NCI-H1436 (cell line): Measurements from ENCODE around the gene SKIL.

Experiments
- DNase-seq: peaks from one replicate; lab custom pipeline; 2025; lab: John Stamatoyannopoulos, UW

The SKIL gene

DNA sequence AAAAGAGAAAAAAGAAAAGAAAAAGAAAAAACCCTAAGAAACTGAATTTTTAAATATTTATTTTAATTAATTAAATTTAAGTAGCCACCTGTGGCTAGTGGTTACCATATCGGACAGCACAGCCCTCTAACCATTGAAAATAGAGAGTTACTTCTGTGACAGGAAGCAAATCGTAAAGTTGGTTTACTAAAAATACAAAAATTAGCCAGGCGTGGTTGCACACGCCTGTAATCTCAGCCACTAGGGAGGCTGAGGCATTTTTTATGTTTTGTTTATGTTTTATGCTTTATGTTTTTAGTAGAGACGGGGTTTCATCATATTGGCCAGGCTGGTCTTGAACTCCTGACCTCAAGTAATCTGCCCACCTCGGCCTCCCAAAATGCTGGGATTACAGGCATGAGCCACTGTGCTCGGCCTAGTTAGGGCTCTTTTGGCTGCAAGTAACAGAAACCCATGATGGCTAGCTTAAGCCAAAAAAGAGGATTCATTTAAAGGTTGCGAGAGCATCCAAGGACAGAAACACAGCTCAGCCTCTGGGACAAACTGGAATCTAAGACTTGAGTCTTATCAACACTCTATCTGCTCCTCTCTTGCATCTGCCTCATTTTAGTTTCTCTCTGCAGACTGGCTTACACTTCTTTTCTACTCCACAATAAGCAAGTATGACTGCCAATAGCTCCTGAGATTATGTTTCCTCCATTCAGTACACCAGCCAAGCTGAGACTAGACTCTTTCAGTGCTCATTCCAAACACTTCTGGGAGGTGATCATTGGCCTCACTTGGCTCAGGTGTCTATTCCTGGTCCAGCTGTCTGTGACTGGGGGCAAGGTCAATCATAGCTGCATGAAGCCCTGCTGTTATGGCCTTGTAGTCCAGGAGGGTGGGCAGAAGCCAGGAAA is 6.8 kb upstream of the SKIL start:
- DNase-seq, result no peak

DNA sequence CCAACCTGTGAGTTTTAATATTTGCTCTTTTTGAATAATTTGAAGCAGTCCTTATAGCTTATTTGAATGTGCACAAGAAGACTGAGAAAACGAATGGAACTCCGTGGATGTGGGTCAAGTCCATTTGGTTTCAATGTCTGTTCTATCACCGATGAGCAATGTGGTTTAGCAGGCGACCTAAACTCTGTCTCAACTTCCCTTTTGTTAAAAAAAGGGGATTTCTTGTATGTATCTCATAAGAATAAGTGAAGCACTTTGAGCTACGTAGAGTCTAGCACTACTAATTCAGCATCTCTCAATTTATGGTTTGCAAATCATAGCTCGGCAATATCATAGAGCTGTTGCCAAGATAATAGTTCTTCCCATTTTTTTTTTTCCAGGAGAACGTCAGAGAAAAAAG is 4.6 kb upstream of the SKIL start:
- DNase-seq, result no peak

DNA sequence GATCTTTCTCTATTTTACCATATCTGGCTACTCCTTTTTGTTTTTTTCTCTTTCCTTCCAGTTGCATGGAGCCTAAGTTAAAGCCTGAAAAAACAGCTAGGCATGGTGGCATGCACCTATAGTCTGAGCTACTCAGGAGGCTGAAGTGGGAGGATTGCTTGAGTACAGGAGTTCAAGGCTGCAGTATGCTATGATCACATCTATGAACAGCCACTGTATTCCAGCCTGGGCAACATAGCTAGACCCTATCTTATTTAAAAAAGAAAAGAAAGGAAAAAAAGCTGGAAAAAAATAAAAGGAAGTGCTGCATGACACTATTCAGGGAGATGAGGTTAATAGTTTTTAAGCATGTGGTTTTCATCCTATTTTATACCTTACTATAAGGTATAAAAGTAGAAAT is 4.0 kb upstream of the SKIL start:
- no peak for DNase-seq

DNA sequence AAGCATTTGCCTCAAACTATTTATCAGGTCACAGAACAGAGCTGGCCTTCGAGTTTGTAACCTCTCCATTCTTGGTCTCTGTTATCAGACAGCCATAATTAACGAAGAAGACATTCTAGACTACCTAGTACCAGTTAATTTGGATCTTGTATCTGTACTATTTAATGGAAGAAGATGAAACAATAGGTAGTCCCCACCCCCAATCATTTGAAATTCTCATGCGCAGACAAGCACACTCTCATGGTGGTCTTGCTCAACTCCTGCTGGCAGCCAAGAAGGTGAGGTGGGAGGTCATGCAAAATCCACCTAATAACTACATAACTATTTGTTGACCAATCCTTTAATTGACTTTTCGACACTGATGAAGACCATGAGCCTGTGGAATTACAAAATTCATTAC is 2.8 kb upstream of the SKIL start:
- DNase-seq, result no peak

DNA sequence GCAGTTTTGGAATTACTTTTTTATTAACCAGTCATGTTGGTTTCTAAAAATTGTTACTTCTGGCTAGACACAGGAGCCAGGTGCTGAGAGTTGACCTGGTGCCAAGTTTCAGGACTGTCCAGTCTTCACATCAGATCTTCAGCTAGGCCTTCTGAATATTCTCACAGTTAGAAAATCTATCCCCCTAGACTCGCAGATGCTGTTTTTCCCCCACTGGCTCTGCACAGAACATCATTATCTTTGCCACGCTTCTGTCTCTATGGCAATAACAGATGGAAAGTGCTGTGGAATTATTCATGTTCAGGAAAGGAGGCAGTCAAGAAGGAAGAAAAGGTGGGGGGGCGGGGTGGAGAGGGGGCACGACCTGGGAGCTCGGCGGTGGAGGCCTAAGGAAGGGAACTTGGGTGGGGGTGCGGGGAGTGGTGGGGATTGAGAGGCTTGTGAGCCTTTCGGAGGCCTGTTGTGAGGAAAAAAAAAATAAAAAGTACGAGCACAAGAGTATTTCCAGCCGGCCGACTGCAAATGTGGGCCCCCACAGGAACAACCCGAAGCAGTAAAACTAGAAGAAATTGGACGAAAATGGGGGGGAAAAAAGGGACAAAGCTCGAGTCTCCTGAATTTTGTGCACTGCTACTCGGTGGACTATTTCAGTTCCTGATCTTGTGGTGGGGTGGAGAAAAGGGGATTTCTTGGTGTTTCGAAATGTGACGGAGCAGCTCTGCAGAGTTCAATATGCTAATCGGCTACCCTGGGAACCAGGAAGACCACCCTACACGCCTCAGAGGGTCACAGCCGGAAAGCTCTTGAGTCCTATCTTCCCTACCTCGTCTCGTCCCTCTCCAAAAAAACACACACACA is 1.5 kb upstream of the SKIL start:
- no peak for DNase-seq

DNA sequence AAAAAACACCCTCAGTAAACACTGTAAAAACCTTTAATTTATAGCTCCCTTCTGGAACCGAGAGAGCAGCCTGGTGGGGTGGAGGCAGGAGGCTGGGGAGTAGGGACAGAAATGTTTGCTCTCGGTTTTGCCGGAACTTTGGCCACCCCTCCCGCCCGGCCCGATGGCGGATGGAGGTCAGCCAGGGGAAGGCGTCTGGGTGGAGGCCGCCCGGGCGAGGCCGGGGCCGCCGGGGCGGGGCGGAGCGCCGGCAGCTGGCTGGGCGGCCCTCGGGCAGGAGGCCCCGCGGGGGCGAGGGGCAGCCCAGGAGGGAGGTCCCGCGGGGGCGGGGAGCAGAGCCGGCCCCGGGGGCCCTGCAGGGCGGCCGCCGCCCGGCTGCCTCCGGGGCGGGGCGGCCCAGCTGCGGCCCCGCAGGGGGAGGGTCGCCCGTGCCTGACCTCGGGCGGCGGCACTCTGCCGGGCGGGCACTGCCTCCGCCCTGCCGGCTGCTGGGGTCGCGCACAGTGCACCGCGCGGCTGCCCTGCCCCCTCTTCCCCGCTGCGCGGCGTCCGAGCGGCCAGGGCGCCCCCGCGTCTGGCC is 829 bp upstream of the SKIL start:
- peak; percentile 82 for DNase-seq

DNA sequence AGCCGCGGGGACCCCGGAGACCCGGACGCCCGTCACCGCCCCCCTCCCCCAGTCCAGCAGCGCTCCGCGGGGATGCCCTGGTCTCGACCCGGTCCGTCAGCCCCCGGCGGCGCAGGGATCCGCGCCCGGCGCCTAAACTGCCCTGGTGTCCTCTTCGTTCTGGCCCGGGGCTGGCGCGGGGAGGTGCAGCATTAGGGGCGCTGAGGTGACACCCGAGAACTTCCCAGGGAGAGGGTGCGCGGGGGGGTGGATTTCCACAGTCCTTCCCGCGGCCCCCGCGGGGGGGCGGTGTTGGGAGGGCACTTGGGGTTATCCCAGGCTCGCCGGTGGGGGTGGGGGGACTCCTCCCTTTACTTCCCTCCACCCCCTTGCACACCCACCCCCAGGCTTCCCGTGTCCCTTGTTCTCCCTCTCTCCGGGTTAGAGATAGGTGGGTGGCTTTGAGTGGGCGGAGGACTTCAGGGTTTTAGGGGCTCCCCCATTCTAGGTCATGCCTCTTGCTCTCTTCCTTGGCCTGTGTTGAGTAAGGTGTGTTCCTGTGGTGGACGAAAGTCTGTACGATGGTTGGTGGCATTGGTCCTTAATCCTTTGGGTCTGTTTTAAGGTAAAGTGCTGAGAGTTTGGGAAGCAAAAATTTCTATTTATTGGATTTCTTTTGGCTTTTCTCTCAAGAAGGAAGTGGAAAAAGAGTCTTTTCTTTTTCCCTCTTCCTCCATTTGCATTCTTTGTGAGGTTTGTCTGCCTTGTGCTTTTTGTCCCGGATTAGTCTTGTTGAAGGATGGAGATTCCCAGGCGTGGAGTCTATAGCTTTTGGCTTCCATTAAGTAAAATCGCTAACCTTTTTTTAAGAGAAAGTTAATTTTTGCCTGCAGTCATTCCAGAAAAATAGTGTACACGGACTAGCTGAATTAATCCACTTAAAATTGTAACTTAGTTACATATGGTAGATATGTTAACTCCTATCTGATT is 811 bp downstream of the SKIL start:
- DNase-seq, result peak; percentile 73

DNA sequence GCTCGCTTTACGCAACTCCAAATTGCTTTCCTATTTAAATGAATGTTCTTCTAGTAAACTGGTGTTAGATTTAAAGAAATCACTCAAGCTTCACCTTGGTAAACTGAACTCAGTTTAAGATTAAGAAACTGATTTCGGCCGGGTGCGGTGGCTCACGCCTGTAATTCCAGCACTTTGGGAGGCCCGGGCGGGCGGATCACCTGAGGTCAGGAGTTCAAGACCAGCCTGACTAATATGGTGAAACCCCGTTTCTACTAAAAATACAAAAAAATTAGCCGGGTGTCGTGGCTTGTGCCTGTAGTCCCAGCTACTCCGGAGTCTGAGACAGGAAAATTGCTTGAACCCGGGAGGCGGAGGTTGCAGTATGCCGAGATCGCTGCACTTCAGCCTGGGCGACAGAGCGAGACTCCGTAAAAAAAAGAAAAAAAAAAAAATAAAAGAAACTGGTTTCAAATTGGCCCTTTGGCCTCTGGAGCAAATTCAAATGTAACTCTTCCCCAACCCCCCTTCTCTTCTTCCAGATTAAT is 1.7 kb downstream of the SKIL start:
- no peak for DNase-seq

DNA sequence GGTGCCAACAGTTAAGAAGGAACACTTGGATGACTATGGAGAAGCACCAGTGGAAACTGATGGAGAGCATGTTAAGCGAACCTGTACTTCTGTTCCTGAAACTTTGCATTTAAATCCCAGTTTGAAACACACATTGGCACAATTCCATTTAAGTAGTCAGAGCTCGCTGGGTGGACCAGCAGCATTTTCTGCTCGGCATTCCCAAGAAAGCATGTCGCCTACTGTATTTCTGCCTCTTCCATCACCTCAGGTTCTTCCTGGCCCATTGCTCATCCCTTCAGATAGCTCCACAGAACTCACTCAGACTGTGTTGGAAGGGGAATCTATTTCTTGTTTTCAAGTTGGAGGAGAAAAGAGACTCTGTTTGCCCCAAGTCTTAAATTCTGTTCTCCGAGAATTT is 3.0 kb downstream of the SKIL start:
- DNase-seq, result no peak

DNA sequence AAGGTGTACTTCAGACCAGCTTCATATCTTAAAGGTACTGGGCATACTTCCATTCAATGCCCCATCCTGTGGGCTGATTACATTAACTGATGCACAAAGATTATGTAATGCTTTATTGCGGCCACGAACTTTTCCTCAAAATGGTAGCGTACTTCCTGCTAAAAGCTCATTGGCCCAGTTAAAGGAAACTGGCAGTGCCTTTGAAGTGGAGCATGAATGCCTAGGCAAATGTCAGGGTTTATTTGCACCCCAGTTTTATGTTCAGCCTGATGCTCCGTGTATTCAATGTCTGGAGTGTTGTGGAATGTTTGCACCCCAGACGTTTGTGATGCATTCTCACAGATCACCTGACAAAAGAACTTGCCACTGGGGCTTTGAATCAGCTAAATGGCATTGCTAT is 3.4 kb downstream of the SKIL start:
- DNase-seq, result no peak

DNA sequence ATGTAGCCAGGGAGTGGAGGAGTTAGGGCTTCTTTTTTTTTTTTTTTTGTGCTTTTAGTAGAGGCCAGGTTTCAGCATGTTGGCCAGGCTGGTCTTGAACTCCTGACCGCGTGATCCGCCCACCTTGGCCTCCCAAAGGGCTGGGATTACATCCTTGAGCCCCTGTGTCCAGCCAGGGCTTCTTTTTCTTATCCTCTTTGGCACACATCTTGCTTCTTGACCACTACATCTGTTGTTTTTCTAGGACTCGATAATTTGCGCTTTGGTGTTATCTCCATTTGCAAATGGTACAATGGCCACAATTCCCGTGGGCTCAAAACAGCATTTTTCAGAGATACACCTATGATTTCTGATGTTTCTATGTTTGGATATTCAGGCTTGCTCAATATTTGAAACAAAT is 4.2 kb downstream of the SKIL start:
- no peak for DNase-seq

DNA sequence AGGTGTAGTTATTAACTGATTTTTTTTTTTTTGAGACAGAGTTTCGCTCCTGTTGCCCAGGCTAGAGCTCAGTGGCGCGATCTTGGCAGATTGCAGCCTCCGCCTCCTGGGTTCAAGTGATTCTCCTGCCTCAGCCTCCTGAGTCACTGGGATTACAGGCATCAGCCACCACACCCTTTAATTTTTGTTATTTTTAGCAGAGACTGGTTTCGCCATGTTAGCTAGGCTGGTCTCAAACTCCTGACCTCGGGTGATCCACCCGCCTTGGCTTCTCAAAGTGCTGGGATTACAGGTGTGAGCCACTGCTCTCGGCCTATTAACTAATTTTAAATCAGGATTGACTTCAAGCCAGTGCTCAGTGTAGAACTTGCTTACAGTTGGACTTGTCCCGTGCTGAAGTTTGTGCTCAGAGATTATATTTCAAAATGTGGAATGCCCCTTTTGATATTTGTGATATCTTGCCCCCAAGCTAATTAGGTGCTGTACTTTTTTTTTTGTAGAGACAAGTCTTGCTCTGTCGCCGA is 6.0 kb downstream of the SKIL start:
- no peak for DNase-seq

DNA sequence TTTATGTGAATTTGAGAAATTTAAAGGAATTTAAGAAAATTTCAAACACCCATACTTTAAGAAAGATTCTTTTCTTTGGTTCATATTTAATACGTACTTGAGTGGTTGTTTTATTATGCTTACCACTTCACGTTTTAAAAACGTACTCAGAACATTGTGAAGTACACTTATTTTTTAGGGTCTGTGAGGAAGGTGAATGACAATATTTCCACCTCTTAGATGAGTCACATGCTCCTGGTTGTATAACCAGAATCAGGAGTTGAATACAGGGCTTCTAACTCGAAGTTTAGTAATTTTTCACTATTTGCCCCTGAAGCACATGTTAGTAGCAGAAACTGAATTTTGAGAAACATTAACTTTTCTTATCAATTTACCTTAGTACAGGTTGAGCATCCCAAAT is 7.5 kb downstream of the SKIL start:
- no peak for DNase-seq

DNA sequence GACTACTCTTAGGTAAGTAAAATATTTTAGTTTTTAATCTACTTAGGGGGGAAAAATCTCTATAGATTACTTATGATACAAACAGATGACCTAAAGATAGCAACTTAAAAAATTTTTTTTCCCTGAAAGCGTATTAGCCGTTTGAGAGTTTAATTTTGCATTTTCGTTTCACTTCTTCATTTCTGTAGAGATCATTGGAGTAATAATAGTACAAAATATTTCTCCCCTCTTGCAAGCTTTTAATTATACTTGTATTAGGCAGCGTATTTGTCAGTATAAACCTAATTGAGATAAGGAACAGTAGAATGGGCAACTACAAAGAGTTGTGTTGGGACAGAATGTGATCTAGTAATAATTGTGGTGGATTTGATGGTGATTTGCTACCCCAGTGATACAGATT is 10.3 kb downstream of the SKIL start:
- no peak for DNase-seq

DNA sequence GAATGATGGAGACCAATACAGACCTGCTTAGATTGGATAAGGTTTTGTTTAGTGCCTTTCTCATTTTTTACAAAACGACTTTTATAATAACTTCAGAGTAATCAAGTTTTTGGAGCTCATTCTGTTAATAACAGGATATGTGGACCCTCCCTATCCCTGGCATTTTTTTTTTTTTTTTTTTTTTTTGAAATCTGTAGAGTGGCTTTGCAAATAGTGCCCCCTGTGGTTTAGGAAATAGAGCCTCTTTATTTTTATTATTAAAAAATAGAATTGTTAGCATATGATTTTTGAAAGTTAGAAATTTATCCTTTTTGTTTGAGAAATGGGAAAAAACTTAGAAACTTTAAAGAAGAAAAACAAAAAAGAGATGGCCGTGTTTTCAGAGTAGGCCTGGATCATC is 11.4 kb downstream of the SKIL start:
- no peak for DNase-seq

DNA sequence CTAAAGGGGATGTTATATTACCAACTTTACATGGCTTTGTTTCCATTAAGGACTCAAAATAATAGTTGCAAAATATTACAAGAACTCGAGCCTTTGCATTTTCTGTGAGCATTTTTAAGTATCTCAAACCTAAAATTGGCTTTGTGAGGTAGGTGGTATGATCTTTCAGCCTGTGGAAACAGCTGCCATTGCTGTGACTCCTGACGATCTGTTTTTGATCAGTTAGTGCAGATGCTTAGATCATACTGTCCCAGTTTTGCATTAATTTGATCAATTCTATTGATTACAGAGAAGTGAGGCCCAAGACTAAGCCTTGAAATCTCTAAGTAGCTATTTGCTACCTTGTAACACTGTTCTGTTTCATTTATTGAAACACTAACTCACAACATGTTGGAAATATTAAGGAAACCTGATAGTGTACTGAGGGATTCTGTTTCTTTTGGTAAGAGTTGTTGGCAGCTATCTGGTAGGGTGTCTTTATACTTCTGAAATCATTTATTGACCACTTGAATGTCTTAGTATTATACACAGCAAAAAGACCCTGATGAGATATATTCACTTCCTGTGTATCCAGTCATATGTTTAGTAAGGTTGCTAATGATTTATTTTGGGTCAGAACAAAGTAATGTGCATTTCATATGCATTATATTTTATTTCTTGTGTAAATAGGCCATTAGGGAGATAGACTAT is 14.8 kb downstream of the SKIL start:
- DNase-seq, result no peak

DNA sequence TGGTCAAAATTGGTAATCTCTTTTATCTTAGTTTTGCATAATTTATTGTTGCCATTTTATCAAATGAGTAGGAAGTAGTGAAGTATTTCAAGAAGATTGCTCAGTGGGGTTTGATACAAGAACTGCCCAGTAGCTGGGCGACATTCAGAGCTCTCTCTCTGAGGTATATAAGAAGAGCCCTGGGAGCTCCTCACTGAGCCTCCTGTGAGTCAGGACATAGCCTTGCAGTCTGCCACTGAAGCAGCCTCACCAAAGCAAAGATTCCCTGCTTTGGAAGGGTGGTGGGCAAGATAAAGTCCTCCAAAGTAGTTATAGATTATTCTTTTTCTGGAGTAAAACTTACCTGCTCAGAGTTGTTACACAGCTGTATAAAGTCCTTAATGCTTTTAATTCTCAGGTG is 26.1 kb downstream of the SKIL start:
- DNase-seq, result no peak

DNA sequence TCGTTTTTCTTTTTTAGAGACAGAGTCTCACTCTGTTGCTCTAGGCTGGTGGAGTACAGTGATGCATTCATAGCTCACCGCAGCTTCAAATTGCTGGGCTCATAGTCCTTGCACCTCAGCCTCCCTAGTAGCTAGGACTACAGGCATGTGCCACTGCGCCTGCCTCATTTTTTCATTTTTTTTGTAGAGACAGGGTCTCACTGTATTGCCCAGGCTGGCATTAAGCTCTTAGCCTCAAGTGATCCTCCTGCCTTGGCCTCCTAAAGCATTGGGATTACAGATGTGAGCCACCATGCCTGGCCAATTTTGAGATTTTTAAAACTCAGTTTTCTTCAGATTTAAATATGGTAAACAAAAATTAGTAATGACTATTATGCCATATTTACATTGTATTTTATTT is 29.0 kb downstream of the SKIL start:
- no peak for DNase-seq

DNA sequence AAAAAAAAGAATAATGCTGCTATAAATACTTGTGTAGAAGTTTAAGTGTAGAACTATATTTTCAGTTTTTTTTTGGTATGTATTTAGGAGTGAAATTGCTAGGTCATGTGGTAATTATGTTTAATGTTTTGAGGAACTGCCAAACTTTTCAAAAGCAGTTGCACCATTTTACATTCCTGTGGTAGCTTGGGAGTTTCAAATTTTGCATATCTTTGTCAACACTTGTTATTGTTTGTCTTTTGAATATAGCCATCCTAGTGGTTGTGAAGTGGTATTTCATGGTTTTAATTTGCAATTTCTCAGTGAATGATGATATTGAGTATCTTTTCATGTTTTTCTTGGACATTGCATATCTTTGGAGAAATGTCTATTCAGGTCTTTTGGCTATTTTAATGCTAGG is 30.4 kb downstream of the SKIL start:
- DNase-seq, result no peak

DNA sequence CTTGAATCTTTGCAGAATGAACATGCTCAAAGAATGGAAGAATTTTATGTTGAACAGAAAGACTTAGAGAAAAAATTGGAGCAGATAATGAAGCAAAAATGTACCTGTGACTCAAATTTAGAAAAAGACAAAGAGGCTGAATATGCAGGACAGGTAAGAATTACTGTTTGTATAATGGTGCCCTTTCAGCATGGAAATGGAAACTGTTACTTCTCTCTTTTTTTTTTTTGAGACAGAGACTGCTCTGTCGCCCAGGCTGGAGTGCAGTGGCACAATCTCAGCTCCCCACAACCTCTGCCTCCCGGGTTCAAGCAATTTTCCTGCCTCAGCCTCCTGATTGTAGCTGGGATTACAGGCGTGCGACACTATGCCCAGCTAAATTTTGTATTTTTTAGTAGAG is 33.6 kb downstream of the SKIL start:
- DNase-seq, result no peak

DNA sequence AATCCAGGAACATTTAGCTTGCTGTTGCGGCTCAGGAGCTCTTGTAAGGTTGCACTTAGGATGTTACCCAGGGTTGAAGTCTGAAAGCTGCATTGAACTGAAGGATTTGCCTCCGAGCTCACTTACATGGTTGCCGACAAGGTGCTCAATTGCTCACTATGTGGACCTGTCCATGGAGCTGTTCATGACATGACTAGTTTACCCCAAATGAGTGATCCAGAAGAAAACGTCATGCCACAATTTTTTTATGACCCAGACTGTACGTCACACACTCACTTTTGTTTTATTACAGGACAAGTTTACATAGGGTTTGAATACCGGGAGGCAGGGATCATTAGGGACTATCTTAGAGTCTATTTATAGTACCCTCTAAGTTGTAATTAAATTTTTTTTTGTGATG is 40.2 kb downstream of the SKIL start:
- no peak for DNase-seq
